ENCODE measurements around the gene COL16A1. TPM values are rescaled to one million over a fixed set of nuclear protein-coding genes. Genes with fewer than 3 reads are reported as not detected.

The COL16A1 gene
- total RNA-seq, 1 donor from 2014 or later: 12.7 TPM

Other genes starting within 250 kb of the COL16A1 start
- 273 TPM for gene TINAGL1, start 127.5 kb downstream of the COL16A1 start, total RNA-seq
- gene HCRTR1, start 86.3 kb downstream of the COL16A1 start, total RNA-seq: 0.49 TPM
- 34.9 TPM for gene PEF1, start 59.1 kb downstream of the COL16A1 start, total RNA-seq
- 16.1 TPM for gene ADGRB2, start 60.3 kb upstream of the COL16A1 start, total RNA-seq
- gene SPOCD1, start 112.0 kb upstream of the COL16A1 start, total RNA-seq: not detected
- 249 TPM for gene PTP4A2, start 234.4 kb upstream of the COL16A1 start, total RNA-seq

Data from Right ventricle myocardium inferior (tissue), 1 donor.